Muscle of leg (tissue), 11 donors: ENCODE data around the gene SLC4A8. TPM values are rescaled to one million over a fixed set of nuclear protein-coding genes. Genes with fewer than 3 reads are reported as not detected.
"Not testable (repeated sequence)": the region's sequence is repeated elsewhere in the genome, so short reads cannot be mapped to it uniquely, and the experiment has no call there.

ENCODE experiments used
- DNase-seq: peaks from one replicate; pipeline ENCODE4 v3.0.0; 2013
- H3K27ac ChIP-seq: one replicate; pipeline ENCODE4 v1.5.1; 2013; ENCODE audit warnings: mild to moderate bottlenecking, low read length, control low read depth
- H3K27me3 ChIP-seq: one replicate; pipeline ENCODE4 v1.6.1; 2013; ENCODE audit warnings: low read length; ENCODE audit not compliant: control insufficient read depth, insufficient read depth
- H3K36me3 ChIP-seq: one replicate; pipeline ENCODE4 v1.6.1; 2013; ENCODE audit warnings: low read length; ENCODE audit not compliant: control insufficient read depth, insufficient read depth
- H3K4me1 ChIP-seq: one replicate; pipeline ENCODE4 v1.6.1; 2013; ENCODE audit warnings: low read length; ENCODE audit not compliant: control insufficient read depth, insufficient read depth
- H3K4me3 ChIP-seq: one replicate; pipeline ENCODE4 v1.5.1; 2013; ENCODE audit warnings: low read length, control low read depth
- H3K9me3 ChIP-seq: replicated peaks from 2 replicates; pipeline ENCODE4 v1.6.1; 2013; ENCODE audit warnings: low read depth, low read length; ENCODE audit not compliant: control insufficient read depth
- WGBS: methylation state at CpG from one replicate; pipeline ENCODE4 v1.1.5; 2013; ENCODE audit warnings: missing lambda C conversion rate; ENCODE audit not compliant: insufficient coverage; 5-methylcytosine and 5-hydroxymethylcytosine counted together
- polyA plus RNA-seq, 8 donors: library from polyadenylated mRNA; unstranded; fragments of 120-200 nt; gene quantifications; one replicate each; pipeline versions ENCODE4 v1.2.1 to v1.2.3, GENCODE V29; 2013; ENCODE audit warnings: inconsistent platforms in 1 of 8, low replicate concordance in 1 of 8; ENCODE audit not compliant: insufficient read length in 8 of 8, insufficient read depth in 1 of 8
- total RNA-seq: library from RNA; stranded (reverse); fragments of 120-200 nt; gene quantifications from one replicate; pipeline ENCODE4 v1.2.4, GENCODE V29; 2013

Gene SLC4A8
- total and polyA plus RNA-seq, 9 donors, result 0.80 to 1.2 (median 0.98) TPM

GRCh38 chr12:51504851-51505250 is 80.2 kb downstream of the SLC4A8 start:
- H3K4me3 ChIP-seq, result no peak overlapping the region
- no peaks in the 10 kb centered on the region for H3K9me3 ChIP-seq
- WGBS, result no CpG with 5 or more reads among the region's 3 CpGs
- no peak for DNase-seq
- H3K27me3 ChIP-seq, result no peaks in the 10 kb centered on the region
- peaks cover 11% of the 10 kb centered on the region for H3K4me1 ChIP-seq
- H3K27ac ChIP-seq, result peak overlapping the region; percentile 23
- no peaks in the 10 kb centered on the region for H3K36me3 ChIP-seq

GRCh38 chr12:51505360-51506105 is 80.9 kb downstream of the SLC4A8 start:
- Histone ChIP-seq H3K27me3 (no peaks in the 10 kb centered on the region), H3K36me3 (no peaks in the 10 kb centered on the region), H3K27ac (peak overlapping the region; percentile 74), H3K9me3 (no peaks in the 10 kb centered on the region), H3K4me3 (no peak overlapping the region), H3K4me1 (peaks cover 11% of the 10 kb centered on the region)
- 33% methylated on average over 2 of the region's 6 CpGs for WGBS
- peak; percentile 85 for DNase-seq

GRCh38 chr12:51507178-51507577 is 82.5 kb downstream of the SLC4A8 start:
- 75% methylated on average over 1 of the region's 6 CpGs for WGBS
- peaks cover 11% of the 10 kb centered on the region for H3K4me1 ChIP-seq

GRCh38 chr12:51508285-51508684 is 83.7 kb downstream of the SLC4A8 start:
- peak; percentile 87 for DNase-seq
- no peak overlapping the region for H3K4me3 ChIP-seq
- WGBS, result no CpG with 5 or more reads among the region's 5 CpGs
- peak overlapping the region; percentile 52 for H3K27ac ChIP-seq
- no peaks in the 10 kb centered on the region for H3K27me3 ChIP-seq
- H3K4me1 ChIP-seq, result peaks cover 11% of the 10 kb centered on the region
- no peaks in the 10 kb centered on the region for H3K9me3 ChIP-seq
- H3K36me3 ChIP-seq, result no peaks in the 10 kb centered on the region

More at GRCh38 chr12:51507178-51507577, 82.5 kb downstream of the SLC4A8 start:
- H3K9me3 ChIP-seq, result no peaks in the 10 kb centered on the region
- no peaks in the 10 kb centered on the region for H3K27me3 ChIP-seq
- no peaks in the 10 kb centered on the region for H3K36me3 ChIP-seq
- peak overlapping the region; percentile 57 for H3K27ac ChIP-seq
- H3K4me3 ChIP-seq, result no peak overlapping the region
- no peak for DNase-seq

- Histone ChIP-seq H3K36me3 (no peaks in the 10 kb centered on the region), H3K4me1 (peaks cover 6% of the 10 kb centered on the region), H3K27ac (no peak overlapping the region), H3K4me3 (no peak overlapping the region), H3K9me3 (no peaks in the 10 kb centered on the region), H3K27me3 (no peaks in the 10 kb centered on the region)
- 100% methylated on average over 3 of the region's 7 CpGs for WGBS
- DNase-seq, result no peak
Observed at GRCh38 chr12:51511546-51512260, 87.1 kb downstream of the SLC4A8 start.

- Histone ChIP-seq H3K27me3 (no peaks in the 10 kb centered on the region), H3K27ac (no peak overlapping the region), H3K9me3 (no peaks in the 10 kb centered on the region), H3K4me3 (no peak overlapping the region), H3K36me3 (no peaks in the 10 kb centered on the region), H3K4me1 (peaks cover 5% of the 10 kb centered on the region)
- no peak for DNase-seq
- no CpG with 5 or more reads among the region's 2 CpGs for WGBS
Observed at GRCh38 chr12:51512438-51512837, 87.8 kb downstream of the SLC4A8 start.

GRCh38 chr12:51515037-51515436 is 90.4 kb downstream of the SLC4A8 start:
- not testable (repeated sequence) for DNase-seq, H3K27ac ChIP-seq, H3K36me3 ChIP-seq, H3K9me3 ChIP-seq, H3K4me1 ChIP-seq, H3K27me3 ChIP-seq, H3K4me3 ChIP-seq
- WGBS, result 63% methylated on average over 2 of the region's 4 CpGs

GRCh38 chr12:51517316-51517715 is 92.7 kb downstream of the SLC4A8 start:
- 77% methylated on average over 3 of the region's 3 CpGs for WGBS
- no peaks in the 10 kb centered on the region for H3K4me1 ChIP-seq
- no peak overlapping the region for H3K4me3 ChIP-seq
- H3K27me3 ChIP-seq, result no peaks in the 10 kb centered on the region
- no peaks in the 10 kb centered on the region for H3K36me3 ChIP-seq
- DNase-seq, result no peak
- H3K9me3 ChIP-seq, result no peaks in the 10 kb centered on the region
- no peak overlapping the region for H3K27ac ChIP-seq

- no CpG with 5 or more reads among the region's 6 CpGs for WGBS
- Histone ChIP-seq H3K36me3 (no peaks in the 10 kb centered on the region), H3K9me3 (no peaks in the 10 kb centered on the region), H3K4me1 (no peaks in the 10 kb centered on the region), H3K27ac (no peak overlapping the region), H3K27me3 (no peaks in the 10 kb centered on the region), H3K4me3 (no peak overlapping the region)
- no peak for DNase-seq
Observed at GRCh38 chr12:51517800-51518199, 93.2 kb downstream of the SLC4A8 start.

- Histone ChIP-seq H3K4me3 (no peak overlapping the region), H3K4me1 (peaks cover 5% of the 10 kb centered on the region), H3K9me3 (no peaks in the 10 kb centered on the region), H3K27me3 (no peaks in the 10 kb centered on the region), H3K27ac (no peak overlapping the region), H3K36me3 (no peaks in the 10 kb centered on the region)
- WGBS, result 100% methylated on average over 2 of the region's 2 CpGs
- no peak for DNase-seq
Observed at GRCh38 chr12:51519755-51520154, 95.1 kb downstream of the SLC4A8 start.
